ENCODE data around the gene XG.
"Not testable (repeated sequence)": the region's sequence is repeated elsewhere in the genome, so short reads cannot be mapped to it uniquely, and the experiment has no call there.

Gene XG

DNA sequence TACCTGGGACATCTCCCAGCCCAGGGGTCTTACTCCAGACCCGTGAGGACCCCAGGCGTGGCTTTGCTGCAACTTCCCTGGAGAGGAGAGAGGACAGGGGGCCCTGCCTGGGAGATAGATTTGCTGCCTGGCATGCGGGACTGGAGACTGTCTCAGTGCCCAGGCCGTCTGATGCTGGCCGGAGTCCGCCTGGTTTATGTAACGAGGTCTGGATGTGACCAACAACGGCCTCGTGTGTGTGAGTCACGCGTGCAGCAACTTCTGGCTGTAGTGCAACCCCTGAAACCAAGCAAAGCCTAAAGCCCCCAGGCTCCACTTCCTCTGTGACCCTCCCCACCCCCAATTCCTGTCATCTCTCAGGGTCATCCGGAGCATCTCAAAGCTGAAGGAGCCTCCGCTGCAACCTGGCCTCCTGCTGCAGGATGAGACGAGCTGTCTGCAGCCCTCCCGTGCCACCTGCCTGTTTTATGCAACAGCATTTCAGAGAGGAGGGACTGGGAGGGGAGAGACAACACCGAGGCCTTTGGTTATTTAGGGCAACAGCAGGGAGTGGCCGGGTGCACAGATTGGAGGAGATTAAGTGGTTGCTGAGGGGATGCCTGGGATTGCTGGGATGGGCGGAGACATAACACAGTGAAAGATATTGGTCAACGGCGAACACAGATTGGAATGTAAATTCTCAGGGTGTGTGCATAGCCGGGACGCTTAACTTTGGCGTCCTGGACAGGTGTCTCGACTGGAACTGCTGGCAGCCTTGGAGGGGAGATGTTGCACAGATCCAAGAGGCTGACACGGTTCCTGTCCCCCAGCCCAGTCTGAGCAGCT is 16.0 kb downstream of the XG start:
- DNase-seq, result peak; percentile 82
- peak overlapping the region; percentile 37 for H3K27ac ChIP-seq

DNA sequence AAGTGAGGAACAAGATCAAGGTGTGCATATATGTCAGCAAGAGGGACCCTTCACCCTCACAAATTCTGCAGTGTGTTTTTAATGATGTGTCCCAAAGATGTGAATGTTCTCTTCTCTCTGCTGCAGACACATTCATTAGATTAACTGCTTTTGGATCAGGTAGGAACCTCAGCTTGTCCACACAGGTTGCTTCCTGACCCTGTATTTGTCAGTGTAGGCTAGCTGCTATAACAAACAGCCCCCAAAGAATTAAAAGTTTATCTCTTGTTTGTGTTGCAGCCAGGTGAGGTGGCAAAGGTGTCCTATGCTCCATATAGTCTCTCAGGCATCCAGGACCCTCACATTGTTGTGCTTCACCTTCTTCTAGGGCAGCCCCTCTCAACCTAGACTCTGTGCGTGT is 17.8 kb downstream of the XG start:
- Histone ChIP-seq H3K9me3 (ENCODE audit: severe bottlenecking) (no peaks in the 10 kb centered on the region), H3K27me3 (ENCODE audit: insufficient read depth, low read depth, severe bottlenecking) (no peaks in the 10 kb centered on the region), H3K4me3 (ENCODE audit: low read depth, low read length) (no peak overlapping the region), H3K36me3 (no peaks in the 10 kb centered on the region), H3K27ac (no peak overlapping the region)
- DNase-seq, result no peak
- TF ChIP-seq, protein P1, sequence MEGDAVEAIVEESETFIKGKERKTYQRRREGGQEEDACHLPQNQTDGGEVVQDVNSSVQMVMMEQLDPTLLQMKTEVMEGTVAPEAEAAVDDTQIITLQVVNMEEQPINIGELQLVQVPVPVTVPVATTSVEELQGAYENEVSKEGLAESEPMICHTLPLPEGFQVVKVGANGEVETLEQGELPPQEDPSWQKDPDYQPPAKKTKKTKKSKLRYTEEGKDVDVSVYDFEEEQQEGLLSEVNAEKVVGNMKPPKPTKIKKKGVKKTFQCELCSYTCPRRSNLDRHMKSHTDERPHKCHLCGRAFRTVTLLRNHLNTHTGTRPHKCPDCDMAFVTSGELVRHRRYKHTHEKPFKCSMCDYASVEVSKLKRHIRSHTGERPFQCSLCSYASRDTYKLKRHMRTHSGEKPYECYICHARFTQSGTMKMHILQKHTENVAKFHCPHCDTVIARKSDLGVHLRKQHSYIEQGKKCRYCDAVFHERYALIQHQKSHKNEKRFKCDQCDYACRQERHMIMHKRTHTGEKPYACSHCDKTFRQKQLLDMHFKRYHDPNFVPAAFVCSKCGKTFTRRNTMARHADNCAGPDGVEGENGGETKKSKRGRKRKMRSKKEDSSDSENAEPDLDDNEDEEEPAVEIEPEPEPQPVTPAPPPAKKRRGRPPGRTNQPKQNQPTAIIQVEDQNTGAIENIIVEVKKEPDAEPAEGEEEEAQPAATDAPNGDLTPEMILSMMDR (IDR thresholded peaks at IDR 0.05; ENCODE audit: low read depth, low read length), result no peak

More for the DNA sequence above, 16.0 kb downstream of the XG start:
- H3K36me3 ChIP-seq, result no peaks in the 10 kb centered on the region
- no peaks in the 10 kb centered on the region for H3K27me3 ChIP-seq (ENCODE audit: insufficient read depth, low read depth, severe bottlenecking)
- peak overlapping the region; percentile 1; the same call in 1 of the 2 replicates for H3K4me3 ChIP-seq (ENCODE audit: low read depth, low read length)
- TF ChIP-seq, protein P1 (IDR thresholded peaks at IDR 0.05; ENCODE audit: low read depth, low read length), result no peak
- no peaks in the 10 kb centered on the region for H3K9me3 ChIP-seq (ENCODE audit: severe bottlenecking)

DNA sequence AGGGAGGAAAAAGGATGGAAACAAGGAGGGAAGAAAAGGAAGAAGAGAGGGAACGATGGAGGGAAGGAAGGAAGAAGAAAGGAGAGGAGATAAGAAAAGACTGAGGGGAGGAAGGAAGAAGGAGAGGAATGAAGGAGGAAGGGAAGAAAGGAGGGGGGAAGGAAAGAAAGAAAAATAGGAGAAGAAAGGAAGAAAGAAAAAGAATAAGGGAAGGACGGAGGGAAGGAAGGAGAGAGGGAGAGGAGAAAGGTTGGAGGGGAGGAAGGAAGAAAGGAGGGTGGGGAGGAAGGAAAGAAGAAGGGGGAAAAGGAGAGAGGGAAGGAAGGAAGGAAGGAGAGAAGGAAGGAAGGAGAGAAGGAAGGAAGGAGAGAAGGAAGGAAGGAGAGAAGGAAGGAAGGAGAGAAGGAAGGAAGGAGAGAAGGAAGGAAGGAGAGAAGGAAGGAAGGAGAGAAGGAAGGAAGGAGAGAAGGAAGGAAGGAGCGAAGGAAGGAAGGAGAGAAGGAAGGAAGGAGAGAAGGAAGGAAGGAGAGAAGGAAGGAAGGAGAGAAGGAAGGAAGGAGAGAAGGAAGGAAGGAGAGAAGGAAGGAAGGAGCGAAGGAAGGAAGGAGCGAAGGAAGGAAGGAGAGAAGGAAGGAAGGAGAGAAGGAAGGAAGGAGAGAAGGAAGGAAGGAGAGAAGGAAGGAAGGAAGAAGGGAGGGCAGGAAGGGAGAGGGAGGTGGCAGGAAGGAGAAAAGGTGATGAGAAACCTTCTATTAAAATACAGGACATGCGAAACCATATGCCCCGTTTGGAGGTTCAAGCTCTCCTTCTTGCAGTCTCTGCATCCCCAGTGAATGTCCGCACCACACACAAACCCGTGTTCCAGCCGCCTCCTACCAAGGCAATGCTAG is 21.6 kb downstream of the XG start:
- H3K27ac ChIP-seq; H3K4me3 ChIP-seq (ENCODE audit: low read depth, low read length); DNase-seq; H3K36me3 ChIP-seq; H3K27me3 ChIP-seq (ENCODE audit: insufficient read depth, low read depth, severe bottlenecking); H3K9me3 ChIP-seq (ENCODE audit: severe bottlenecking): not testable (repeated sequence)

DNA sequence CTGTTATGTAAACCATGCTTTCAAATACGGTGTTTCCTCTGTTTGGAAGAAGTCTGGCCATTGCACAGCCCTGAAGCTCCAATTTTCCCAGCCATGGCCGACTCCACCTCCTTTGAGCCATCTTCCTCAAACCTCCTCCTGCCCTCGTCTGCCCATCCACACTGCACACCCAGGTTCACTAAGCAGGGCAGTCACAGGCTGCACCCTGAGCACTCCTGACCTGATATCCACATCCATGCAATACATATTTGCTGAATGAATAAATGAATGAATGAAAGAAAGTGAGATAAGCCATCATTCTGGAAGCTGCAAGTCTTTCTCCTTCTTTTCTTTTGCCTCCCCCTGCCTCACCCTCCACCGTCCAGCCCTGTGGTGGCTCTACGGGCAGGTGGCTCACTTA is 22.2 kb downstream of the XG start:
- Histone ChIP-seq H3K9me3 (ENCODE audit: severe bottlenecking) (peaks cover 5% of the 10 kb centered on the region), H3K27me3 (ENCODE audit: insufficient read depth, low read depth, severe bottlenecking) (no peaks in the 10 kb centered on the region), H3K36me3 (no peaks in the 10 kb centered on the region), H3K27ac (no peak overlapping the region), H3K4me3 (ENCODE audit: low read depth, low read length) (no peak overlapping the region)
- TF ChIP-seq, protein P1 (IDR thresholded peaks at IDR 0.05; ENCODE audit: low read depth, low read length), result no peak
- no peak for DNase-seq

DNA sequence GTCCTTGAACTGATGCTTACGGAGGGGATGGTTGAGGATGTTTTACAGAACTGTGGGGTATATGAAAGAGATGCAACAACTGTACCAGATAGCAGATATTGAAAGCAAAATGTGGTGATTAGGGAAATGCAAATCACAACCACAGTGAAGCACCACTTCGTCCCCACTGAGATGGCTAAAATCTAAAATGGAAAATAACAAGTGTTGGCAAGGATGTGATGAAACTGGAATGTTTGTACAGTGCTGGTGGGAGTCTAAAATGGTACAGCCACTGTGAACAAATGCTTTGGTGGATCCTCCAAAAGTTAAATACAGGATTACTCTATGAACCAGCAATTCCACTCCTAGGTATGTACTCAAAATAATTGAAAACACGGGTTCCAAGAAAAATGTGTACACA is 22.9 kb downstream of the XG start:
- H3K27me3 ChIP-seq (ENCODE audit: insufficient read depth, low read depth, severe bottlenecking), result no peaks in the 10 kb centered on the region
- no peak overlapping the region for H3K4me3 ChIP-seq (ENCODE audit: low read depth, low read length)
- H3K36me3 ChIP-seq, result no peaks in the 10 kb centered on the region
- TF ChIP-seq, protein P1 (IDR thresholded peaks at IDR 0.05; ENCODE audit: low read depth, low read length), result no peak
- H3K27ac ChIP-seq, result no peak overlapping the region
- peaks cover 5% of the 10 kb centered on the region for H3K9me3 ChIP-seq (ENCODE audit: severe bottlenecking)
- no peak for DNase-seq

DNA sequence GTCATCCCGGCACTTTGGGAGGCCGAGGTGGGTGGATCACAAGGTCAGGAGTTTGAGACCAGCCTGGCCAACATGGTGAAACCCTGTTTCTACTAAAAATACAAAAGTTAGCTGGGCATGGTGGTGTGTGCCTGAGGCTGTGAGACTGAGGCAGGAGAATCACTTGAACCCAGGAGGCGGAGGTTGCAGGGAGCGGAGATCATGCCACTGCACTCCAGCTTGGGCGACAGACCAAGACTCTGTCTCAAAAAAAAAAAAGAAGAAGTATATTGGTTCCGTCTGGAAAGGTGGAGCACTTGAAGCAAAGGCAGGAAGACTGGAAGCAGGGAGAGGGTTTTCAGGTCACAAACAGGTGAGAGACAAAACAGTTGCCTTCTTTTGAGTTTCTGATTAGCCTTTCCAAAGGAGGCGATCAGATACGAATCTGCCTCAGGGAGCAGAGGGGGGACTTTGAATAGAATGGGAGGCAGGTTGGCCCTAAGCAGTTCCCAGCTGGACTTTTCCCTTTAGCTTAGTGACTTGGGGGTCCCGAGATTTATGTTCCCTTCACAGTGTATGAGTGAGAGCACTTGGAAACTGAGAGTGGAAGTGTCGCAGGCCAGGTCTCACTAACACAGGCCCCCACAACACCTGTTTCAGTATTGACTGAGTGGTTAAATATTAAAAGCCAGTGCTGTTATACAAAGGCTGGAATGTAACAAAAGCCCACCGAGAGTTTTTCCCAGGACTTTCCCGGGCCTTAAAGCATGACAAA is 28.8 kb downstream of the XG start:
- not testable (repeated sequence) for H3K36me3 ChIP-seq; H3K9me3 ChIP-seq (ENCODE audit: severe bottlenecking); H3K27me3 ChIP-seq (ENCODE audit: insufficient read depth, low read depth, severe bottlenecking)
- DNase-seq, result peak; percentile 27
- Histone ChIP-seq H3K27ac (peak overlapping the region; percentile 79), H3K4me3 (ENCODE audit: low read depth, low read length) (peak overlapping the region; percentile 14)
